HG02973 (cell line): ENCODE results near the gene L3MBTL1.

ENCODE experiments used
- ATAC-seq: cut with Tn5 transposase; IDR thresholded peaks from one replicate; pipeline ENCODE4 v1.9.1; 2021; ENCODE audit warnings: moderate library complexity; ENCODE audit not compliant: unreplicated experiment

The L3MBTL1 gene

DNA sequence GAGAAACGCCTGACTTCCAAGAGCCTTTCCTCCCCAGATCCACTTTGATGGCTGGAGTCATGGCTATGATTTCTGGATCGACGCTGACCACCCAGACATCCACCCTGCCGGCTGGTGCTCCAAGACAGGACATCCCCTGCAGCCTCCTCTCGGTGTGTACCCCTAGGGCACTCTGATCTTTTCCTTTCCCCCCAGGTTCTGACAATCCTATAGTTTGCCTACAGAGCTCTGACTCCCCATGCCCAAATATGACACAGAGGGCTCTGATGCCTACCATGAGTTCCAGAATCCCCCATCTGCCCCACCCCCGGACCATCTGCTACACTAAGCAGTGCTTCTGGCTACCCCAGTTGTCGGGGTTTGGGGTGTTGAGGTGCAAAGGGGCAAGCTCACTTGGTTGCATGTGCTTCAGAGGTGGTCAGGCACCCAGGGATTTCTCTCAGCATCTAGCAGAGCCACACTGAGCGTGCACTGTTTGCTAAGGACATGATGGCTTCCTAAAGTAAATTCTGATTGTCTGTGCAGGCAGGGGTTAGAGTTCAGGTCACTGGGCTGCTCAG lies 27.4 kb downstream of the L3MBTL1 start:
- ATAC-seq = no peak

- no peak for ATAC-seq
Observed at GRCh38 chr20:43535370-43536004, 28.0 kb downstream of the L3MBTL1 start.

DNA sequence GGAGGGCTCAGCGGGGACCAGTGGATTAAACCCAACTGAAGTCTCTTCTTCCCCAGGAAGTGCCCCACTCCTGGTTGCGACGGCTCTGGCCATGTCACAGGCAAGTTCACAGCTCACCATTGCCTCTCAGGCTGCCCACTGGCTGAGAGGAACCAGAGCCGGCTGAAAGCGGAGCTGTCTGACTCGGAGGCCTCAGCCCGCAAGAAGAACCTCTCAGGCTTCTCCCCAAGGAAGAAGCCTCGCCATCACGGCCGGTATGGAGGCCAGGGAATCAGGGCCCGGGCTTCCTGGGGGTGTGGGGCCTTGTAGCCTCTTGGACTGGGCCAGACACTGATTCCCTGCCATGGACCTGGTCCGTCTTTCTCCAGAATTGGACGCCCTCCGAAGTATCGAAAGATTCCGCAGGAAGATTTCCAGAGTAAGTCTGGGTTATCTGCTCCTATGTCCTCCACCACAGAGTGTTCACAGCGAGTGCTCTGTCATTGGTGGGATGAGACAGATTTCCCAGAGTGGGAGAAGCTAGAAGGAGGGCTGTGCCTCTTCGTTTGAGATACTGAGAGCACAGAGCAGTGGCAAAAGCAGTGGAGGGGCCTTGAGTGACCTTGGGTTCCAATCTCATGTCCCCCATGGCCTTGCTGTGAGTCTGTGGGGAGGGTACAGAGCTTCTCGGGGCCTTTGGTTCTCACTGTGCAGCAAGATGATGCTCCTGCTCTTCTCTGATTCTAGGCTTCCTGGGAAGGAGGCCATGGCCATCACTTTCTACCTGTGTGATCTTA lies 28.7 kb downstream of the L3MBTL1 start:
- ATAC-seq = no peak

DNA sequence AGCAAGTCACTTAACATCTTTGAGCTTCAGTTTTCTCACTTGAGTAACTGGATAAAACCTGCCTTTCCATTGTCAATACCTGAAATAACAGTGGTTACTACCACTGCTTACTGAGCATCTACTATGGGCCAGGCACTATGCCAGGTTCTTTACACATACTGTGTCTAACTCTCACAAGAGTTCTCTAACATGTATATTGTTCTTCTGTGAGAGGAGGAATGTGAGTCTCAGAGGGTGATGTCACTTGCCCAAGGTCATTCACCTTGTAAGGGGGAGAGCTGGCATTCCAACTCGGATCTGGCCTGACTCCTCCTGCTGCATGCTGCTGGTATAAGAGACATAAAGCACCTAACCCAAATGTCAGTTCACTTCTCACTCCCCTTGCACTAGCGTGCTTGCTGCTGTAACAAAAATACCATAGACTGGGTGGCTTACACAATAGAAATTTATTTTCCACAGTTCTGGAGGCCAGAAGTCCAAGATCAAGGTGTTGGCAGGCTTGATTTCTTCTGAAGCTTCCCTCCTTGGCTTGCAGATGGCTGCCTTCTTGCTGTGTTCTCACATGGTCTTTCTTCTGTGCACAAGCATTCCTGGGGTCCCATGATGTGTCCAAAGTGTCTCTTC lies 29.4 kb downstream of the L3MBTL1 start:
- no peak for ATAC-seq

GRCh38 chr20:43537921-43538877 lies 30.7 kb downstream of the L3MBTL1 start:
- ATAC-seq = no peak

- ATAC-seq = no peak
Observed at GRCh38 chr20:43538878-43539700, 31.6 kb downstream of the L3MBTL1 start.

- no peak for ATAC-seq
Observed at GRCh38 chr20:43539975-43540672, 32.6 kb downstream of the L3MBTL1 start.

DNA sequence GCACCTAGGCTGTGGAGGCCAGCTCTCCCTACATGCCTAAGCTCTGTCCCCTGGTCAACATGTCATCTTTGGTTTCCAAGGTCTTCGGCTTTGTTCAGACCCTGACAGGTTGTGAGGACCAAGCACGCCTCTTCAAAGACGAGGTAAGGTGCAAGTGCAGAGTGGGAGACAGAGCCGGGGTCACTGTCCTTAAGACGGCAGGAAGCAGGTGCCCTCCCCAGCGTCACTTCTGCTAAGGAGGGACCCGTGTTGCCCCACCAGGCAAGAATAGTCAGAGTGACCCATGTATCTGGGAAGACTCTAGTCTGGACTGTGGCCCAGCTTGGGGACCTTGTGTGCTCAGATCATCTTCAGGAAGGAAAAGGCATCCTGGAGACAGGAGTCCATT lies 33.2 kb downstream of the L3MBTL1 start:
- no peak for ATAC-seq

DNA sequence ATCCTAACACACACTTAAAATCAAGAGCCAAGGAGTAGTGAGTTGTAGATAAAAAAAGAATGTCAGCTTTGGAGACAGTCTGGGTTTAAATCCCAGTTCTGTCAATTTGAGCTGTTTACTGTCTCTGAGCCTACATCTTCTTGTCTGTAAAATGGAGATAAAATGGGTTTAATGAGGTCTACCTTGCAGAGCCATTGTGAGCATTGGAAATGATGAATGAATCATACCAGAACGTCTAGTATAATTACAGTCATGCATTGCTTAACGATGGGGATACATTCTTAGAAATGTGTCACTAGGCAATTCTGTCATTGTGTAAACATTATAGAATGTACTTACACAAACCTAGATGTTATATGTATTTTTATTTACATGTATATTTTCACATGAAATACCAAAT lies 33.7 kb downstream of the L3MBTL1 start:
- no peak for ATAC-seq

- no peak for ATAC-seq
Observed at GRCh38 chr20:43542161-43542560, 34.7 kb downstream of the L3MBTL1 start.

DNA sequence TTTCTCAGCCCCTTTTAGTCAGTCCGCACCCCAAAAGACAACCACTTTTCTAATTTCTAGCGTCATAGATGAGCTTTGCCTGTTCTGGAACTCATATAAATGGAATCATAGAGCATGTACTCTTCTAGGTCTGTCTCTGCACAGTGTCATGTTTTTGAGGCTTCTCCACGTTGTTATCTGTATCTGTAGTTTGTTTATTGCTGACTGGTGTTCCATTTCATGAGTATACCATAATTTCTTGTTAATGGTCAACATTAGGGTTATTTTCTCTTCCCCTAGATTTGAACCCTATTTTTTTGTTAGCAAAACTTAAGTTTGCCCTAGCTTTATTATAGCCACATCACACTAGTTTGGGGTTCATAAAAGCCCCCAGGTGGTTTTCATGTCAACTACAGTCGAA lies 35.2 kb downstream of the L3MBTL1 start:
- no peak for ATAC-seq

- ATAC-seq = no peak
Observed at GRCh38 chr20:43543138-43543537, 35.6 kb downstream of the L3MBTL1 start.

- ATAC-seq = no peak
Observed at GRCh38 chr20:43544501-43544900, 37.0 kb downstream of the L3MBTL1 start.

GRCh38 chr20:43545837-43546578 lies 38.5 kb downstream of the L3MBTL1 start:
- no peak for ATAC-seq

DNA sequence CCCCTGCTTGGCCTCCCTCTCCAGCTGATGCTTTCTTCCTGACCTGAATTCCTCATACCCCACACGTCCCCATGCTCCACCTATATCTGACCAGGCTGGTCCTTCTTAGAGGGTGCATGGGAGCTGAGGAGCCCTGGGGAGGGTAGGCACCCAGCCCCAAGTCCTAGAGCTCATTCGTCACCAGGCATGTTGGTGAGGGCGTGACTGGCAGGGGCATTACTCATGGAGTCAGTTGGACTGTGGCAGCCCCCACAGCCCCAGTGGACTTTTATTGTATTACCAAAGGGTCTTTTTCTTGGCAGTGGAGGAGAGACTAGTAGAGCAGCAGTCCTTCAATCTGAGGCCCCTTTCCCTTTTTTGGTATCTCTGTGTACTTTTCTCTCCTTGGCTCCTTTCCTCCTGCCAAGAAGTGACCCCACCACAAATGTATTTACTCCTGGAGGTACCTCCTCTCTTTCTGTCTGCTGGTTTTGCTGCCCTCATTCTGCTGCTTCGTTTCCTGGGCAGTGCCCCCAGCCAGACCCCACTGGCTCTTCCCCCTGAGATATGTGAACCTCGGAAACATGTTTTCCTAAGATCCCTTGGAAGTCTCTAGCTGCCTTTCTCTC lies 40.9 kb downstream of the L3MBTL1 start:
- ATAC-seq = no peak

DNA sequence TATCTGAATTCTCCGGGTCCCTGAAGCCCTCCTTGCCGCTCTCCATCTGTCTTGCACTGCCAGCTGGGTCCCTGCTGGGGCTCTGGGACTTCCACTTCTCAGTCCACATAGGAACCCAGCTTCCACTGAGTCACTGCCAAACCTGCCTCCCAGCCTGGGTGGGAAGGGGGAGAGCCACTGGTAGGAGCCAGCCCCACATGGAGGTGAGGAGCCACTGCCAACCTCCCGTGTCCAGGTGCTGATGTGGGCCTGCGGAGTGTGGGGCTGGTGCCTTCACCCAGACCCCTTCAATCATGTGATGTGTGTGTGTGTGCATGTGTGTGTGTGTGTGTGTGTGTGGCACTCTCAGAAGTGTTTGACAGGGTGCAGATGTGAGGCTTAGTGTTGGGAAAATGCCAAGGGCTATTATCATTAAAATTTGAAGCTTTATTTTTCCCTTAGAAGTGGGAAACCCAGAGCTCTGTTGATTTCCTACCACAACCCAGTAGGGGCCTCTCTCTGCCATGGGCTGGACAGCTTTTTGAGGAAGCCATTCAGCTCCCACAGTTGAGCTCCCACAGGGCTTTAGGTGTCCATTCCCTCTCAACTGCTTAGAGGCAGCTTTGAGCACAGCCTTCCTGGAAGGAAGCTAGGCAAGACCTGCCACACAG lies 42.0 kb downstream of the L3MBTL1 start:
- no peak for ATAC-seq

- no peak for ATAC-seq
Observed at GRCh38 chr20:43550456-43550855, 43.0 kb downstream of the L3MBTL1 start.

- no peak for ATAC-seq
Observed at GRCh38 chr20:43554369-43554768, 46.9 kb downstream of the L3MBTL1 start.
